ENCODE results near the gene SMIM27.

The SMIM27 gene

DNA sequence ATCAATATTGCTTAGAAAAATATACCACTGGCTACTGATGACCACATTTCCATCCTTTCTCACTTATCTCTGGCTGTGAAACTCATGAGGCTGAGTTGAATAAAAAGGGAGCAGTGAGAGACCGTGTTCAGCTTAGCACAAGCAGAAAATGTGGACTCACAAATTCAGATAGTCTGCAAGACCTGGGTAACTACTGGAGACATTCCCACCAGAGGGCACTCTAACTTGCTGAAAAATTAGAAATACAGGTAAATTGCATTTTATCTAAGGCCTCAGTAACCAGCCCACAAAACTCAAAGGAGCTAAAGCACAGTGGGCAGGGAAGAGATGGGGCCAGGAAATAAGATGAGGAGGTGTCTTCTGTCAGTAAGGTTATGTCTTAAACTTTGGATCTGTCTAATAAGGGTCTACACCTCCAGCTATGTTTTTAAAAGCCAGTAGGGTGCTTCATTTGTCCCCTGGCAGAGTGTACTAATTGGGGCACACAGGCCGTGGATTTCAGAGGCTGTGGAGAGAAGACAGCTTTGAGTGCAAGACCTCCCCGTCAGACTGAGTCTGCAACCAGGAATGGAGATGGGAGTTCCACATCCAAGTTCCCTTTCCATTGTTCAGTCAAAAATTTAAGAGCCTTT lies 29.5 kb downstream of the SMIM27 start:
- no peak overlapping the region for H3K4me3 ChIP-seq (ENCODE audit: low read depth, low read length)
- TF ChIP-seq, protein P1, sequence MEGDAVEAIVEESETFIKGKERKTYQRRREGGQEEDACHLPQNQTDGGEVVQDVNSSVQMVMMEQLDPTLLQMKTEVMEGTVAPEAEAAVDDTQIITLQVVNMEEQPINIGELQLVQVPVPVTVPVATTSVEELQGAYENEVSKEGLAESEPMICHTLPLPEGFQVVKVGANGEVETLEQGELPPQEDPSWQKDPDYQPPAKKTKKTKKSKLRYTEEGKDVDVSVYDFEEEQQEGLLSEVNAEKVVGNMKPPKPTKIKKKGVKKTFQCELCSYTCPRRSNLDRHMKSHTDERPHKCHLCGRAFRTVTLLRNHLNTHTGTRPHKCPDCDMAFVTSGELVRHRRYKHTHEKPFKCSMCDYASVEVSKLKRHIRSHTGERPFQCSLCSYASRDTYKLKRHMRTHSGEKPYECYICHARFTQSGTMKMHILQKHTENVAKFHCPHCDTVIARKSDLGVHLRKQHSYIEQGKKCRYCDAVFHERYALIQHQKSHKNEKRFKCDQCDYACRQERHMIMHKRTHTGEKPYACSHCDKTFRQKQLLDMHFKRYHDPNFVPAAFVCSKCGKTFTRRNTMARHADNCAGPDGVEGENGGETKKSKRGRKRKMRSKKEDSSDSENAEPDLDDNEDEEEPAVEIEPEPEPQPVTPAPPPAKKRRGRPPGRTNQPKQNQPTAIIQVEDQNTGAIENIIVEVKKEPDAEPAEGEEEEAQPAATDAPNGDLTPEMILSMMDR (IDR thresholded peaks at IDR 0.05; ENCODE audit: low read depth, low read length) = peak; percentile 69

DNA sequence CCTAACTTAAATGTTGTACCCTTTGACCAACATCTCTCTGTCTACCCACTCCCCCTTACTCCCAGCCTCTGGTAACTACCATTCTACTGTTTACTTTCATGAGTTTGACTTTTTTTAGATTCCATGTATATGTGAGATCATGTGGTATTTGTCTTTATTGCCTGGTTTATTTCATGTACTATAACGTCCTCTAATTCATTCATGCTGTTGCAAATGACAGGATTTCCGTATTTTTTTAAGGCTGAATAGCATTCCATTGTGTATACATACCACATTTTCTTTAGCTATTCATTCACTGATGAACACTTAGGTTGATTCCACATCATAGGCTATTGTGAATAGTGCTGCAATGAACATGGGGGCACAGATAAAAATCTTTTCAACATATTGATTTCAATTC lies 32.7 kb downstream of the SMIM27 start:
- DNase-seq = no peak
- Histone ChIP-seq H3K9me3 (no peaks in the 10 kb centered on the region), H3K36me3 (no peaks in the 10 kb centered on the region), H3K4me3 (ENCODE audit: low read depth, low read length) (no peak overlapping the region), H3K4me1 (no peaks in the 10 kb centered on the region), H3K27me3 (peaks cover 7% of the 10 kb centered on the region; the same call in 1 of the 2 replicates)
- TF ChIP-seq, protein P1 (IDR thresholded peaks at IDR 0.05; ENCODE audit: low read depth, low read length) = no peak

More for the DNA sequence above, 29.5 kb downstream of the SMIM27 start:
- DNase-seq = peak; percentile 29
- Histone ChIP-seq H3K27me3 (peaks cover 21% of the 10 kb centered on the region), H3K36me3 (no peaks in the 10 kb centered on the region), H3K9me3 (no peaks in the 10 kb centered on the region), H3K4me1 (no peaks in the 10 kb centered on the region)

DNA sequence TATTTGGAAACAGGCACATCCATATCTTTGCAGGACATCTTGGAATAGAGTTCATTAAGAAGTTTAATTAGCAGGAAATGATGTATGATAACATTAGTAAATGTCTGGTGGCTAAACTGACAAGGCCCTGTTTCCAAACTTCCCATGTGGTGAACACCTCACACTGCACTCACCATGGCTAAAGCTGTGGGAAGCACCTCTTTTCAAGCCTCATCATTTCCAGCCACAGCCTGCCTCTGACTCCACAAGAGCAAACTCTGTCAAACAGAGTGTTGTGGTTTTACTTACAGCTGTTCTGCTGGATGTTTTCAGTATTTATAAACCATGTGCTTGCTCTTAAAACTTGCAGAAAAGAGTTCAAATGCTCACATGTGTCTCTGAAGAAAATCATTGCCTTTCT lies 35.8 kb downstream of the SMIM27 start:
- H3K4me3 ChIP-seq (ENCODE audit: low read depth, low read length) = no peak overlapping the region
- no peak for DNase-seq

DNA sequence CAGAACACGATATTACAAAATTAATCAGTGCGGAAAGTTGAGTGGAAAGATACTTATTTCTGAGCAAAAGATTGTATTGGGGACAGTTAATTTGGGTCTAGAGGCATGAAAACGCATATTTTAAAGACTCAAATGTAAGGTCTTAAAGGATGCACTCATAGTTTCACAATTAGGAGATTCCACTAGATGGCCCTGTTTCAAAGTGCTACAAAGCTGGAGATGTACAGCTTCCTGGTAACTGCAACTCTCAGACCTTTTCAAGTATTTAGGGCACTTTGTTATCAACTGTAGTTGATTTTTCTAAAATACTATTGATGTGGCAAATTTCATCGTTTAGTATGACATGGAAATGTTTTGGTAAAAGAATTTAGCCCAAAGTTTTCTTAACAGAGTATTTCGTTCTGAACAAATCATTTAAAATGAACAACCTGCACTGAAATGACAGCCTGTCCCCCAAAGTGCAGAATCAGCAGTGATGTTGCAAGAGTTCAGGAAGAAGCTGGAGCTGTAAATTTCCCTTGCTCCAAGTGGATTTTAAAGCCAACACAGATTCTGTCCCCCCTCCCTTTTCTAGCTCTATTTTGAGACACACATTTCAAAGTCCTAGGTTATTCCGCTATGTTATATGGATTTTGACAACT lies 37.1 kb downstream of the SMIM27 start:
- Histone ChIP-seq H3K36me3 (no peaks in the 10 kb centered on the region), H3K4me1 (no peaks in the 10 kb centered on the region), H3K9me3 (no peaks in the 10 kb centered on the region), H3K27me3 (peaks cover 7% of the 10 kb centered on the region; the same call in 1 of the 2 replicates), H3K4me3 (ENCODE audit: low read depth, low read length) (no peak overlapping the region)
- TF ChIP-seq, protein P1 (IDR thresholded peaks at IDR 0.05; ENCODE audit: low read depth, low read length) = peak; percentile 60
- no peak for DNase-seq

More for the DNA sequence above, 35.8 kb downstream of the SMIM27 start:
- no peaks in the 10 kb centered on the region for H3K9me3 ChIP-seq
- TF ChIP-seq, protein P1 (IDR thresholded peaks at IDR 0.05; ENCODE audit: low read depth, low read length) = no peak
- no peaks in the 10 kb centered on the region for H3K4me1 ChIP-seq
- H3K27me3 ChIP-seq = peaks cover 7% of the 10 kb centered on the region; the same call in 1 of the 2 replicates
- no peaks in the 10 kb centered on the region for H3K36me3 ChIP-seq

DNA sequence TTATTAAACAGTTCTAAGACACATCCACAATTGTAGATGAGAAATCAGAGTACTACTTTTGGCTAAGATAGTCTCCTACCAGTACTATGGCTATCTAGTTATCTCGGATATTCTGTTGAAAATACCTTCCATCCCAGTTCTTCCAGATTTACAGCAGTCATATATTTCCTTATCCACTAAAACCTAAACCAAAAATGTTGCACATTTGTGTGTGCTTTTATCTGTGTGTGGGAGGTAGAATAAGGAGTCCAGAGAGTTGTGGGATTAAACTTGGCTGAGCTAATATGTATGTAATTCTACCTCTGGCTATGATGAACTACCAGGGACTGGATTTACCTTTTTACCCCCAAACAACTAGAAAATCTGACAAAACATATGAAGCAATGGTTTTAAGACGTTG lies 38.3 kb downstream of the SMIM27 start:
- no peak overlapping the region for H3K4me3 ChIP-seq (ENCODE audit: low read depth, low read length)
- H3K27me3 ChIP-seq = peaks cover 7% of the 10 kb centered on the region; the same call in 1 of the 2 replicates
- no peaks in the 10 kb centered on the region for H3K36me3 ChIP-seq
- DNase-seq = no peak
- no peaks in the 10 kb centered on the region for H3K9me3 ChIP-seq
- TF ChIP-seq, protein P1 (IDR thresholded peaks at IDR 0.05; ENCODE audit: low read depth, low read length) = no peak
- no peaks in the 10 kb centered on the region for H3K4me1 ChIP-seq

DNA sequence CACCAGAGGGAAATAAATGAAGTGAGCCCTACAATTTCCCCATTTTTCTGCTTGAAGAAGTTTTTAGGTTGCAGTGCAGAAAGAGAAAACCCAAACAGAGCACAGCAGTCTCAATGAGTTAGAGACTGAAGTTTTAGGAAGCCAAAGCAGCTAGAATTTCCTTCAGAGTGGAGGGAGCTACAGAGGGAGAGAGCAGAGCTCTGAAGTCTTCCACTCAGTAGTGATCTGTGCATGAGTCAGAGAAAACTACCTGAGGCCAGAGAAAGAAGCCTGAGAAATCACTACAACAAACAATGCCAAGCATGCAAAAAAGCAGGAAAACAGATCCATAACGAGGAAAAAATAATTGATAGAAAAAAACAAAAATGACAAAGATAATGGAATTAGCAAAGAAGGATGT lies 38.8 kb downstream of the SMIM27 start:
- Histone ChIP-seq H3K27me3 (peaks cover 7% of the 10 kb centered on the region; the same call in 1 of the 2 replicates), H3K36me3 (no peaks in the 10 kb centered on the region), H3K9me3 (no peaks in the 10 kb centered on the region), H3K4me3 (ENCODE audit: low read depth, low read length) (no peak overlapping the region), H3K4me1 (no peaks in the 10 kb centered on the region)
- DNase-seq = no peak
- TF ChIP-seq, protein P1 (IDR thresholded peaks at IDR 0.05; ENCODE audit: low read depth, low read length) = no peak
